IPS-11a (cell line): ENCODE data around the gene FGF3.

Experiments
- H3K4me3 ChIP-seq: one replicate; pipeline ENCODE4 v1.5.1; 2013; ENCODE audit warnings: low read depth, low read length, control low read depth

FGF3 gene

GRCh38 chr11:69844396-69844795 is 25.2 kb upstream of the FGF3 start:
- H3K4me3 ChIP-seq = no peak overlapping the region

GRCh38 chr11:69843529-69843921 is 24.3 kb upstream of the FGF3 start:
- H3K4me3 ChIP-seq = no peak overlapping the region

- no peak overlapping the region for H3K4me3 ChIP-seq
Measured at GRCh38 chr11:69842746-69843528, 23.7 kb upstream of the FGF3 start.

- no peak overlapping the region for H3K4me3 ChIP-seq
Measured at GRCh38 chr11:69841859-69842698, 22.9 kb upstream of the FGF3 start.

- H3K4me3 ChIP-seq = no peak overlapping the region
Measured at GRCh38 chr11:69841170-69841858, 22.1 kb upstream of the FGF3 start.

GRCh38 chr11:69840371-69841169 is 21.4 kb upstream of the FGF3 start:
- H3K4me3 ChIP-seq = no peak overlapping the region

- no peak overlapping the region for H3K4me3 ChIP-seq
Measured at GRCh38 chr11:69839516-69839915, 20.3 kb upstream of the FGF3 start.

- no peak overlapping the region for H3K4me3 ChIP-seq
Measured at GRCh38 chr11:69837791-69838190, 18.6 kb upstream of the FGF3 start.

- H3K4me3 ChIP-seq = no peak overlapping the region
Measured at GRCh38 chr11:69836401-69836800, 17.2 kb upstream of the FGF3 start.

GRCh38 chr11:69834811-69835800 is 15.9 kb upstream of the FGF3 start:
- H3K4me3 ChIP-seq = no peak overlapping the region

GRCh38 chr11:69834251-69834650 is 15.0 kb upstream of the FGF3 start:
- no peak overlapping the region for H3K4me3 ChIP-seq

GRCh38 chr11:69832561-69833413 is 13.6 kb upstream of the FGF3 start:
- no peak overlapping the region for H3K4me3 ChIP-seq

GRCh38 chr11:69831985-69832384 is 12.8 kb upstream of the FGF3 start:
- H3K4me3 ChIP-seq = no peak overlapping the region

GRCh38 chr11:69830086-69830485 is 10.9 kb upstream of the FGF3 start:
- H3K4me3 ChIP-seq = no peak overlapping the region

GRCh38 chr11:69828971-69829344 is 9.7 kb upstream of the FGF3 start:
- no peak overlapping the region for H3K4me3 ChIP-seq

- H3K4me3 ChIP-seq = no peak overlapping the region
Measured at GRCh38 chr11:69828276-69828970, 9.2 kb upstream of the FGF3 start.

- no peak overlapping the region for H3K4me3 ChIP-seq
Measured at GRCh38 chr11:69826773-69827172, 7.6 kb upstream of the FGF3 start.

- no peak overlapping the region for H3K4me3 ChIP-seq
Measured at GRCh38 chr11:69825941-69826340, 6.7 kb upstream of the FGF3 start.
